GM18502 (cell line): Measurements from ENCODE around the gene CARD14.
"Not testable (repeated sequence)": the region's sequence is repeated elsewhere in the genome, so short reads cannot be mapped to it uniquely, and the experiment has no call there.

Source experiments
- ATAC-seq: cut with Tn5 transposase; IDR thresholded peaks from one replicate; pipeline ENCODE4 v1.9.1; 2021; ENCODE audit warnings: mild to moderate bottlenecking; ENCODE audit not compliant: unreplicated experiment, poor library complexity

Gene CARD14

GRCh38 chr17:80147035-80147822 lies 22.6 kb upstream of the CARD14 start, which contains the start of gene EIF4A3:
Gene EIF4A3, minus strand, starts transcription at chr17:80147128. Its CDS starts 167 bp downstream, at chr17:80146961.
- peak; percentile 88 for ATAC-seq

GRCh38 chr17:80151333-80151732 lies 18.5 kb upstream of the CARD14 start:
- no peak for ATAC-seq

- no peak for ATAC-seq
Measured at GRCh38 chr17:80152081-80152702, 17.6 kb upstream of the CARD14 start.

GRCh38 chr17:80153004-80153403 lies 16.8 kb upstream of the CARD14 start:
- peak; percentile 53 for ATAC-seq

GRCh38 chr17:80154166-80154565 lies 15.7 kb upstream of the CARD14 start:
- ATAC-seq, result no peak

GRCh38 chr17:80155600-80155999 lies 14.2 kb upstream of the CARD14 start:
- ATAC-seq, result not testable (repeated sequence)

- no peak for ATAC-seq
Measured at GRCh38 chr17:80158846-80159245, 11.0 kb upstream of the CARD14 start.

GRCh38 chr17:80160536-80160935 lies 9.3 kb upstream of the CARD14 start:
- no peak for ATAC-seq

- no peak for ATAC-seq
Measured at GRCh38 chr17:80163336-80163735, 6.5 kb upstream of the CARD14 start.

- no peak for ATAC-seq
Measured at GRCh38 chr17:80164185-80164584, 5.6 kb upstream of the CARD14 start.

GRCh38 chr17:80166446-80166845 lies 3.4 kb upstream of the CARD14 start:
- no peak for ATAC-seq

- ATAC-seq, result no peak
Measured at GRCh38 chr17:80168371-80168770, 1.5 kb upstream of the CARD14 start.

GRCh38 chr17:80169107-80169506 lies 723 bp upstream of the CARD14 start:
- ATAC-seq, result no peak

GRCh38 chr17:80171681-80172080 lies 1.9 kb downstream of the CARD14 start:
- no peak for ATAC-seq

GRCh38 chr17:80173126-80173525 lies 3.3 kb downstream of the CARD14 start:
- ATAC-seq, result no peak

- no peak for ATAC-seq
Measured at GRCh38 chr17:80173916-80174315, 4.1 kb downstream of the CARD14 start.

GRCh38 chr17:80176757-80177156 lies 6.9 kb downstream of the CARD14 start:
- ATAC-seq, result no peak

- ATAC-seq, result no peak
Measured at GRCh38 chr17:80177986-80178595, 8.3 kb downstream of the CARD14 start.

GRCh38 chr17:80180192-80180591 lies 10.4 kb downstream of the CARD14 start:
- ATAC-seq, result no peak

- no peak for ATAC-seq
Measured at GRCh38 chr17:80181431-80181830, 11.6 kb downstream of the CARD14 start.

- no peak for ATAC-seq
Measured at GRCh38 chr17:80182118-80182844, 12.5 kb downstream of the CARD14 start.
